Osteoblast (primary cell): ENCODE data around the gene SLC30A1. TPM values are rescaled to one million over a fixed set of nuclear protein-coding genes. Genes with fewer than 3 reads are reported as not detected.

Source experiments
- DNase-seq: peaks from one replicate; pipeline ENCODE4 v3.0.0; 2011; ENCODE audit warnings: low spot score, mixed read lengths; ENCODE audit not compliant: insufficient read length; ENCODE audit errors: missing footprints
- H2AFZ ChIP-seq: 2 replicates; pipeline ENCODE4 v1.6.0; 2011; ENCODE audit warnings: mild to moderate bottlenecking, low read length
- H3K27ac ChIP-seq: 2 replicates; pipeline ENCODE4 v1.5.1; 2011; ENCODE audit warnings: mild to moderate bottlenecking, low read depth, low read length, moderate library complexity
- H3K27me3 ChIP-seq: 2 replicates; pipeline ENCODE4 v1.6.0; 2012; ENCODE audit warnings: mild to moderate bottlenecking, control low read depth, inconsistent platforms, low read length, moderate library complexity; ENCODE audit not compliant: insufficient read depth
- H3K36me3 ChIP-seq: 2 replicates; pipeline ENCODE4 v1.5.1; 2011; ENCODE audit warnings: mild to moderate bottlenecking, low read length, control low read depth, moderate library complexity; ENCODE audit not compliant: insufficient read depth
- H3K4me1 ChIP-seq: 2 replicates; pipeline ENCODE4 v1.5.1; 2011; ENCODE audit warnings: mild to moderate bottlenecking, low read length, control low read depth, moderate library complexity; ENCODE audit not compliant: insufficient read depth
- H3K4me2 ChIP-seq: 2 replicates; pipeline ENCODE4 v1.6.0; 2011; ENCODE audit warnings: mild to moderate bottlenecking, low read length; ENCODE audit not compliant: insufficient read depth
- H3K4me3 ChIP-seq: fragments of 200-600 bp; sonication (generic); 3 replicates; pipeline ENCODE4 v1.5.1; 2012; ENCODE audit warnings: mild to moderate bottlenecking, low read length, inconsistent platforms; ENCODE audit not compliant: insufficient read depth
- H3K79me2 ChIP-seq: 2 replicates; pipeline ENCODE4 v1.6.0; 2012; ENCODE audit warnings: mild to moderate bottlenecking, low read length, control low read depth, inconsistent platforms; ENCODE audit not compliant: insufficient read depth
- H3K9me3 ChIP-seq: 2 replicates; pipeline ENCODE4 v1.5.1; 2011; ENCODE audit warnings: low read depth, low read length, control low read depth
- H4K20me1 ChIP-seq: 2 replicates; pipeline ENCODE4 v1.6.0; 2012; ENCODE audit warnings: mild to moderate bottlenecking, low read length, control low read depth; ENCODE audit not compliant: insufficient read depth
- total RNA-seq: library from RNA; depleted of rRNA; stranded (reverse); fragments of >200 nt; gene quantifications from 2 replicates; pipeline ENCODE4 v1.2.3, GENCODE V29; 2012
- TF ChIP-seq, protein P1 (sequence below): IDR thresholded peaks from 2 replicates; pipeline ENCODE4 v1.5.1; 2011; ENCODE audit warnings: mild to moderate bottlenecking, low read depth, low read length, moderate library complexity; ENCODE audit errors: extremely low read depth

SLC30A1 gene
- total RNA-seq, 1 donor, result 49.9 TPM

DNA sequence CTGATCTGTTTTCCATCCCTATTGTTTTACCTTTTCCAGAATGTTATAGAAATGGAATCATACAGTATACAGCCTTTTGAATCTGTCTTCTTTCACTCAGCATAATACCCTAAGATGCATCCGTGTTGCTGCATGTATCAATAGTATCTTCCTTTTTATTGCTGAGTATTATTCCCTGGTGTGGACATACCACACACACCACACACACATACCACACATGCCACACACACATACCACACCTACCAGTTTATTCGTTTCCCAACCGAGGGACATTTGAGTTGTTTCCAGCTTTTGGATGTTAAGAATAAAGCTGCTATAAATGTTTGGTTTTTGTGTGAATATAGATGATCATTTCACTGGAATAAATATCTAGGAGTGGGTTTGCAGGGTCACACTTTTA lies 22.2 kb upstream of the SLC30A1 start:
- TF ChIP-seq, protein P1, sequence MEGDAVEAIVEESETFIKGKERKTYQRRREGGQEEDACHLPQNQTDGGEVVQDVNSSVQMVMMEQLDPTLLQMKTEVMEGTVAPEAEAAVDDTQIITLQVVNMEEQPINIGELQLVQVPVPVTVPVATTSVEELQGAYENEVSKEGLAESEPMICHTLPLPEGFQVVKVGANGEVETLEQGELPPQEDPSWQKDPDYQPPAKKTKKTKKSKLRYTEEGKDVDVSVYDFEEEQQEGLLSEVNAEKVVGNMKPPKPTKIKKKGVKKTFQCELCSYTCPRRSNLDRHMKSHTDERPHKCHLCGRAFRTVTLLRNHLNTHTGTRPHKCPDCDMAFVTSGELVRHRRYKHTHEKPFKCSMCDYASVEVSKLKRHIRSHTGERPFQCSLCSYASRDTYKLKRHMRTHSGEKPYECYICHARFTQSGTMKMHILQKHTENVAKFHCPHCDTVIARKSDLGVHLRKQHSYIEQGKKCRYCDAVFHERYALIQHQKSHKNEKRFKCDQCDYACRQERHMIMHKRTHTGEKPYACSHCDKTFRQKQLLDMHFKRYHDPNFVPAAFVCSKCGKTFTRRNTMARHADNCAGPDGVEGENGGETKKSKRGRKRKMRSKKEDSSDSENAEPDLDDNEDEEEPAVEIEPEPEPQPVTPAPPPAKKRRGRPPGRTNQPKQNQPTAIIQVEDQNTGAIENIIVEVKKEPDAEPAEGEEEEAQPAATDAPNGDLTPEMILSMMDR, result no peak
- DNase-seq, result no peak
- Histone ChIP-seq H3K27me3 (no peaks in the 10 kb centered on the region), H3K4me3 (no peak overlapping the region), H3K27ac (no peak overlapping the region), H3K79me2 (no peaks in the 10 kb centered on the region), H3K4me2 (no peak overlapping the region), H3K36me3 (no peaks in the 10 kb centered on the region), H3K4me1 (peaks cover 23% of the 10 kb centered on the region), H2AFZ (no peak overlapping the region), H3K9me3 (no peaks in the 10 kb centered on the region), H4K20me1 (no peaks in the 10 kb centered on the region)

DNA sequence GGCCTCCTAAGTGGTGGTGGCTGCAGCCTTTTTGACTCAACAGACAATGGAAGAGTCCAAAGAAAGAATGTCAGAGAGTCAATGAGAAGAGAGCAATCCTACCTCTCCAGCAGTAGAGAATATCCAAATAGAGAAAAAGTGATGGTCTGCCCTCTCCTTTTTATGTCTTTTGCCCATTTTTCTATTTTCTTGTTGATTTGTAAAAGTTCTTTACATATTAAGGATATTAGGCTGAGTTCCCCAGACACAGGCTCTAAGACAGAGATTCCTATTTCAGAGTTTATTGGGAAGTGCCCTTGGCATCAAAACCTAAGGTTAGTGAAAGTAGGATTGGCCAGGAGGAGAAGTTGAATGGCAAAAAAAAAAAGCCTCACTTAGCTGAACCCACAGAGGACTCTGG lies 20.3 kb upstream of the SLC30A1 start:
- DNase-seq, result no peak
- Histone ChIP-seq H3K27ac (no peak overlapping the region), H3K4me2 (no peak overlapping the region), H4K20me1 (no peaks in the 10 kb centered on the region), H3K79me2 (no peaks in the 10 kb centered on the region), H2AFZ (no peak overlapping the region), H3K27me3 (no peaks in the 10 kb centered on the region), H3K36me3 (no peaks in the 10 kb centered on the region), H3K4me3 (no peak overlapping the region), H3K4me1 (peaks cover 23% of the 10 kb centered on the region), H3K9me3 (no peaks in the 10 kb centered on the region)
- TF ChIP-seq, protein P1, result no peak

DNA sequence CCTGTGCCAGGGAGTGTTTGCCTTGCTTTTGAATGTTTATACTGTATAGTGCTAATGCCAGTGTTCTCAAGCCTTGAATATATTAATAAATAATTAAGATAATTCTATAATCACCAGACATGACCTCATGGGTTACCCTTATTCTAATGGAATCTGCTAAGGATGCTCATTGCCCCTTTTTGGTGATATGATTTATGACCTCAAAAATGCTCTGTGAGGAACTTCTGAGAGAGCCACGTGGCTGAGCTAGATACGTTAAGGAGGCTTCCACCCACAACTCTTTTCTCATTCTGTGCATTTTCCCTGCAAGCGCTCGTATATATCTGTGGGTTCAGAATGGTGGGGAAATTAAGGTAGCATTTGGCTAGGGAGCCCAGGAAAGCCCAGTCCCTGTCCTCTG lies 19.6 kb upstream of the SLC30A1 start:
- no peaks in the 10 kb centered on the region for H3K79me2 ChIP-seq
- no peak overlapping the region for H3K4me2 ChIP-seq
- DNase-seq, result no peak
- H3K4me1 ChIP-seq, result peaks cover 21% of the 10 kb centered on the region
- TF ChIP-seq, protein P1, result no peak
- H2AFZ ChIP-seq, result no peak overlapping the region
- no peaks in the 10 kb centered on the region for H4K20me1 ChIP-seq
- no peak overlapping the region for H3K27ac ChIP-seq
- no peak overlapping the region for H3K4me3 ChIP-seq
- H3K27me3 ChIP-seq, result no peaks in the 10 kb centered on the region
- no peaks in the 10 kb centered on the region for H3K36me3 ChIP-seq
- H3K9me3 ChIP-seq, result no peaks in the 10 kb centered on the region

DNA sequence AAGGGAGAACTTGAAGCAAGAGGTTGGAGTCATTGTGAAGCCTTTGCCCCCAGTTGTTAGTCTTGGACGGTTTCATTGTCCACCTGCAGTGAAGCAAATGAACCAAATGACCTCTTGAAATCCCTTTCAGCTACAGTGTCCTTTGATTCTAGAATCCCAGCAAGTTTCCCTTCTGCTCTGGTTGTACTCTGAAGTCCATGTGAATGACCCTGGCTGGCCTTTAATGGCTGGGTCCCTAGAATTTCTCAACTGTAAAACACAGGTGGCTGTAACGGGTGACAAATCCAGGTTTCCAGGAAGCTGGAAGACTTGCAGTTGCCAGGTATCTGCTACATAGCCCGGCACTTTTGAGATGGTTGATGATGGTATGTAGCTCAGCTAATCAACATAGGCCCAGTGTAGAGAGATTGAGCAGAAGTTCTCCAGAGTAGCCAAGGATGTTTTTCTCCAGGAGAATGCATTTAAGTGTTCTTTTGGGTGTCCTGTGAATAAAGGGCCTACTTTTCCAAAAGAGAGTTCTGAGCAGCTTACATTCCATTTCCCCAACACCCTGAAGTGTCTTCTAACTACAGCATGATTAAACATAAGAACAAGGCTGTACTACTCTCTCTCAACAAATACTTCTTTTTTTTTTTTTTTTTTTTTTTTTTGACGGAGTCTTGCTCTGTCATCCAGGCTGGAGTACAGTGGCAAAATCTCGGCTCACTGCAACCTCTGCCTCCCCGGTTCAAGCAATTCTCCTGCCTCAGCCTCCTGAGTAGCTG lies 17.6 kb upstream of the SLC30A1 start:
- H3K9me3 ChIP-seq, result no peaks in the 10 kb centered on the region
- H3K4me2 ChIP-seq, result no peak overlapping the region
- peaks cover 29% of the 10 kb centered on the region for H3K4me1 ChIP-seq
- no peak for DNase-seq
- no peaks in the 10 kb centered on the region for H4K20me1 ChIP-seq
- H3K4me3 ChIP-seq, result no peak overlapping the region
- no peaks in the 10 kb centered on the region for H3K27me3 ChIP-seq
- peak overlapping the region; percentile 52 for H3K27ac ChIP-seq
- H3K79me2 ChIP-seq, result no peaks in the 10 kb centered on the region
- TF ChIP-seq, protein P1, result no peak
- H2AFZ ChIP-seq, result no peak overlapping the region
- no peaks in the 10 kb centered on the region for H3K36me3 ChIP-seq
